LHCN-M2 (cell line): Measurements from ENCODE around the gene SPATA25. TPM values are rescaled to one million over a fixed set of nuclear protein-coding genes. Genes with fewer than 3 reads are reported as not detected.
A peak's percentile ranks its signal among the peaks of the same experiment; 100 is the strongest.
"Not testable (repeated sequence)": the region's sequence is repeated elsewhere in the genome, so short reads cannot be mapped to it uniquely, and the experiment has no call there.

Experiments
- DNase-seq: peaks from one replicate; pipeline ENCODE4 v3.0.0-alpha.2; 2012; ENCODE audit warnings: low read depth
- polyA plus RNA-seq: library from polyadenylated mRNA; unstranded; fragments of >200 nt; gene quantifications from one replicate; pipeline ENCODE4 v1.2.1, GENCODE V29; 2012; ENCODE audit warnings: missing spikeins
- total RNA-seq: library from RNA; depleted of rRNA; stranded (reverse); fragments of >200 nt; gene quantifications from 2 replicates; pipeline ENCODE4 v1.2.3, GENCODE V29; 2014; rRNA removed

The SPATA25 gene, protein sequence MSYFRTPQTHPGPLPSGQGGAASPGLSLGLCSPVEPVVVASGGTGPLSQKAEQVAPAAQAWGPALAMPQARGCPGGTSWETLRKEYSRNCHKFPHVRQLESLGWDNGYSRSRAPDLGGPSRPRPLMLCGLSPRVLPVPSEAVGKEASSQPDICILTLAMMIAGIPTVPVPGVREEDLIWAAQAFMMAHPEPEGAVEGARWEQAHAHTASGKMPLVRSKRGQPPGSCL
- 0.69 and 4.1 TPM in 2 replicates for total RNA-seq
- polyA plus RNA-seq, result 0.41 TPM

DNA sequence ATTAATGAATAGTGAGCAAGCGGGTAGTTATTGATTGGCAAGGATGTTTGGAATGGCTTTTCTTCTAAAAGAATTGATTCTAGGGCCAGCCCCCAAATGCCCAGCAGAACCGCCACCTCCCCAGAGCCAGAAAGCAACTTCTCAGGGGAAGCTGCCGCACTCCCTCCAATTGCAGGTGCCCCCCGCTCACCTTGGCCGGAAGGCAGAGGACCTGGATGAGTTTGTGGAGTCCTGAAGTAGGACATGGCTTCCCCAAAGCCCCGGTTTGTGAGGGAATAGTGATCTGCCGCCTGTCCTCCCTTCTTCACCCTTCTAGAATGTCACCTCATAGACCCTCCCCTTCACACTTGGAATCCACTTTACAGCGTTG lies at the start of gene SPATA25:
Gene SPATA25, minus strand, starts transcription at position 277 of the 370 bp plus-strand sequence. Its CDS starts 32 bp downstream, at position 245.
- no peak for DNase-seq

DNA sequence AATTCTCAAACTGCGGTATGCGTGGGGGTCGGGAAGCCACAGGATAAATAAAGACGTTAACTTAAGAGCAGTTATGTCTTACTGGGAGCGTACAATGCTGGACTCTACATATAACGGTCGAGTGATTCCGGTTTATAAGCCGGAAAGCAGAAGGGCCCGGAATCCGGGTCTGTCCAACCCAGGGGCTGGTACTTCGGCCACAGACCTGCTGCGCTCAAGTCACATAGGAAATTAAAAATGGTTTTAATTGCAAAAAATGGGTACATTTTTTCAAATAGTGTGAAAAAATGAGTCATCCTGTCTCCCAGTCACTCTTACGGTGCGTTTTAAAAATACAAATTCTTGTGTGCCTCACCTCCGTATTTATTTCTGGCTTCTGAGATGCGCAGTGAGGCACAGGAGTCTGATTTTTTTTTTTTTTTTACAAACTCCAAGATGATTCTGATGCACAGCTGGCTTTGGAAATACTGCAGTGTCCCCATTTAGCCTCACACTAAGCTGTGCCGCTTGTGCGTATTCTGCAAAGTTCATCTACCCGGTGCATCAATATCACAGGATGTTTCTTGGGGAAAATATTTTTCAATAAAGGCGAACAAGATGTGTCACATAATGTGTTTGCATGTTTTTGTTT lies 48.1 kb upstream of the SPATA25 start:
- peak; percentile 51 for DNase-seq

DNA sequence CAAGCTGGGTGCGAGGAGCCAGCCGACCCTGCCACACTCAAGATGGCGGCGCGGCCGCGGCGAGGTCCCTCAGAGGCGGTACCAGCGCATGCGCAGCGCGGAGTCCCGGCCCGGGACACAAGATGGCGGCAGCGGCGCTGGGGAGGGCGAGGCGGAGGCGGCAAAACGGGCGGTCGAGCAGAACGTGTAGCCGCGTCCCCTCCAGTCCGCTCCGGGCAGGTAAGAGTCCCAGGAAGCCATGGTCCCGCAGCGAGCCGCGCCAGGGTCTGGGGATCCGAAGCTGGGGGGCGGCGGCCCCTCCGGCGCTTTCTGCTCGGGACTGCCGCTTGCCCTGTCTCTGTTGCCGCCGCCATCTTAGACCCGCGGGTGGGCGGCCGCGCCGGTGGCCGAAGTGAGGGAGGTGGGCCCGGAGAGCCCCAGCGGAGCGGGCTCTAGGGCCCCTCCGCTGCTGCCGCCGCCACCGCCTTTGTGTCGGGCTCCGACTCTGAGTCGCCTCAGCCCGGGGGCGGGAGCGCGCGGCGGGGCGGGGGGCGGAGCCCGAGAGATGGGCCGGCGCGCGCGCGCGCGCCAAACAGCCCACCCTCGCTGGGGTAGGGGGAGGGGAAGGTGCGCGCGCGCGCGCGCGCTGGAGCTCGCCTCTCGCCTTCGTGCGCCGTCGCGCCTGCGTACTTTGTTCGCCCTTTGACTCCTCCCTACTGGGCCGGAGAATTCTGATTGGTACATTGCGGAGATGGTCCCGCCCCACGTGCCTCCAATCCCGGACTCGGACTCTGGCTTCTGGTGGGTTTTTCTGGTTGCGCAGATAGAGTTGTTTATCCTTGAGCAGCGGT lies 47.4 kb upstream of the SPATA25 start, which contains the start of gene PCIF1:
Gene PCIF1, plus strand, starts transcription at position 98 of the 830 bp plus-strand sequence. CDS start 4,317 bp downstream, outside the sequence.
- peak; percentile 97 for DNase-seq

DNA sequence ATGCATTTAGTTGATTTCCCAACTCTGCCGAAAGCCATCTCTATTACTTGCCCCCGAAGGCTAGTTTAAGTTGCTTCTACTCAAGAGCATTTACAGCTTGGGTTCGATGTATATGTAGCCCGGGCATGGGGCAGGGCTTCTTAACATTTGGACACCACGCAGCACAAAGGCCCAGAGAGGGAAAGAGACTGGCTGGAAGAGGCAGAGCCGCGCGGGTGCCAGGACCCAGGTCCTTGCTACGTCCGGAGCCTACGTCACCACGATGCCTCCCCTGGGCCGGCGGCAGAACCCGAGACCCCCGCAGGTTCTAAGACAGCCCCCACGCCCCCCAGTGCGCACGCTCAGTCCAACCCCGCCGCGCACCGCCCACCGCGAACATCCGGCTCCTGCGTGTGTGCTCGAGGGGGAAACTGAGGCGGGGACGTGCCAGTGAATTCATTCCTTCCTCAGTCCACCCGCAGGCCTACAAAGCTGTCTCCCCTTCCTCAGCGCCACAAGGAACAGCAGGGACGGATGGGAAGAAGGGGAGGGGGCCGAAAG lies 46.7 kb upstream of the SPATA25 start:
- peak; percentile 43 for DNase-seq

DNA sequence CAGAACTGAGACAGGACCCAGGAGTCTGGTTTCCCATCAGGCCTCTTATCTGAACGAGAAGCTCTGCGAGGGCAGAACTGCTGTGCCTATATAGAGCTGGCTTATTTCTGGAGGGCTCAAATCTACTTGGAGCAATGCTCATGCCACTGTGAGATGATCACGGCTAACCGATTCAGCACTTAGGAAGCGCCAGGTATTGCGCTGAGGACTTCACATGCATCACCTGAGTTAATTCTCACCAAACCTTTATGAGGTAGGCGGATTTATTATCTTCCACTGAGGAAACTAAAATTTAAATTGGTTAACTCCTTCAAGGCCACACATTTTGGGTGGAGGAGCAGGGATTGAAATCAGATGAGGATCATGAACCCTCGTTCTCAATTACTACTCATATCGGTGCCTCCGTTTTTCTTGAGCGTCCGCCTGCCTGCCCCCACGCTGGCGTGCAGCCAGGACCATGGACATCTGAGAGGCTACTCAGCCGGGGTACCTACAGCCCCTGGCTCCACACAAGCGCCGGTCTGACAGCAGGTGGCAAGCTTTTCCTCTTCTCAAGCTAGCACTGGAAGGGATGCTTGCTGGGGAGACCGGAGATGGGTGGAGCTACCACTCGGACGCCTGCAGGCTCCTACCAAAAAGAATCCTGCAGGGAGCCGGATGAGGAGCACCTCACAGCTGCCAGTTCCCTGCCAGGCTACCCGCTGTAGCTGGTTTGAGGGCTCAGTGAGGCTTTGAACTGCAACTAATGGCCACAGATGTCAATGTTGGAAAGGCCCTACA lies 46.0 kb upstream of the SPATA25 start:
- peak; percentile 84 for DNase-seq

DNA sequence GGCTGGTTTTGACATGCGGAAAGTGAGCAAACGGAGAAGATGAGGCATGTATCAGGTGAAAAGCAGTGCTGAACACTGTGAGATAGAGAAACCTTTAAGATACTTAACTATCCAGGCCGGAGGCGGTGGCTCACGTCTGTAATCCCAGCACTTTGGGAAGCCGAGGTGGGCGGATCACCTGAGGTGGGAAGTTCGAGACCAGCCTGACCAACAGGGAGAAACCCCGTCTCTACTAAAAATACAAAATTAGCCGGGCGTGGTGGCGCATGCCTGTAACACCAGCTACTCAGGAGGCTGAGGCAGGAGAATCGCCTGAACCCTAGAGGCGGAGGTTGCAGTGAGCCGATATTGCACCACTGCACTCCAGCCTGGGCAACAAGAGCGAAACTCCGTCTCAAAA lies 44.3 kb upstream of the SPATA25 start:
- DNase-seq, result not testable (repeated sequence)

DNA sequence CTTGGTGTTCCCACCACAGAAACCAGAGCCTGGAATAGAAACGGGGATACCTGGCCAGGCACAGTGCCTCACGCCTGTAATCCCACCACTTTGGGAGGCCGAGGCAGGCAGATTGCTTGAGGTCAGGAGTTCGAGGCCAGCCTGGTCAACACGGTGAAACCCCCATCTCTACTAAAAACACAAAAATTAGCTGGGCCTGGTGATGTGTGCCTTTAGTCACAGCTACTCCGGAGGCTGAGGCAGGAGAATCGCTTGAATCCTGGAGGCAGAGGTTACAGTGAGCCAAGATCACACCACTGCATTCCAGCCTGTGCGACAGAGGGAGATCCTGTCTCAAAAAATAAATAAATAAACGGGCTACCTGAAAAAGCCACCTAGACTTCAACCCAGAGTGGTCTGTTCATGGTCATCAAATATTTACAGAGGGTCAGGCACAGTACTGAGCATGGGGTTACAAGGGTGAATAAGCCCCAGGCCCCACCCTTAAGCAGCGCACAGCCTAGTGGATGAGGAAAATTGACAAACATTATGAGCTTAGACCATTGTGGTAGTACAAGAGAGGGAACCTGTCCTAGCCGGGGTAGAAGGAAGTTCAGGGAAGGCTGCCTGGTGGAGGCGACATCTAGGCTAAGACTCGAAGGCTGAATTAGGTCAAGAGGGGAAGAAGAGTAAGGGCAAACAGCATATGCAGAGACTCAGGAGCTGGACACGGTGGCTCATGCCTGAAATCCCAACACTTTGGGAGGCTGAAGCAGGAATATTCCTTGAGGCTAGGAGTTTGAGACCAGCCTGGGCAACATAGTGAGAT lies 39.9 kb upstream of the SPATA25 start:
- DNase-seq, result no peak

DNA sequence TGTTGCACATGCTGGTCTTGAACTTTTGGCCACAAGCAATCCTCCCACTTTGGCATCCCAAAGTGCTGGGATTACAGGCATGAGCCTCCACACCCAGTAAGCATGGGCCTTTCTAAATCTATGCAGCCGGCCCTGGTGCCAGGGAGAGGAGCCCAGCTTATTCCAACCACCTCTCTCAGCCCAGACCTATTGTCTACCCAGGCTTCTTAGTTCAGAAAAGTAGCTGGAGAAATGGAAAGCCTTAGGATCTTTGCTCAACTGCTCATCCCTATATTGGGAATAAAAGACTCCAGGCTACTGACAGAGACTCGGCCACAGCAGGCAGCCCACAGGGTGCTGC lies 39.3 kb upstream of the SPATA25 start:
- no peak for DNase-seq

DNA sequence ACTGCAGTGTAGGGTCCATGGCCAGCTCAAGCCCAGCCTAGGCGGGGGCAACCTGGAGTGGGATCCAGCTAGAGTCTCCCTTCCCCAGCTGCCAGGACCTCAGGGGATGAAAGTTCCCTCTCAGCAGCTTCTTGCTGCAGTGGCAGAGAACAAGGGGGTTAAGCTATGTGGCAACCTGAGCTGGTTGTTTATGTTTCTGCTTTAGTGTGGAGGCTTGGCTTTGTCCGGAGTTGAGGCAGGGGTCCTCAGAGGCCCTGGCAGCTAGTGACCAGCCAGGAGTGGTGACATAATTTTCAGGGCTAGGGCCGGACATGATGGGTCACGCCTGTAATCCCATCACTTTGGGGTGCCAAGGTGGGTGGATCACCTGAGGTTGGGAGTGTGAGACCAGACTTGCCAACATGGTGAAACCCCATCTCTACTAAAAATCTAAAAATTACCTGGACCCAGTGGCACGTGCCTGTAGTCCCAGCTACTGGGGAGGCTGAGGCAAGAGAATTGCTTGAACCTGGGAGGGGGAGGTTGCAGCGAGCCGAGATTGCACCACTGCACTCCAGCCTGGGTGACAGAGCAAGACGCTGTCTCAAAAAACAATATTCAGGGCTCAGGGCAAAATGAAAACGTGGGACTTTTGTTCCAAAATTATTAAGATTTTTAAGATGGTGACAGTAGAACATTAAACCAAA lies 38.5 kb upstream of the SPATA25 start:
- DNase-seq, result no peak

DNA sequence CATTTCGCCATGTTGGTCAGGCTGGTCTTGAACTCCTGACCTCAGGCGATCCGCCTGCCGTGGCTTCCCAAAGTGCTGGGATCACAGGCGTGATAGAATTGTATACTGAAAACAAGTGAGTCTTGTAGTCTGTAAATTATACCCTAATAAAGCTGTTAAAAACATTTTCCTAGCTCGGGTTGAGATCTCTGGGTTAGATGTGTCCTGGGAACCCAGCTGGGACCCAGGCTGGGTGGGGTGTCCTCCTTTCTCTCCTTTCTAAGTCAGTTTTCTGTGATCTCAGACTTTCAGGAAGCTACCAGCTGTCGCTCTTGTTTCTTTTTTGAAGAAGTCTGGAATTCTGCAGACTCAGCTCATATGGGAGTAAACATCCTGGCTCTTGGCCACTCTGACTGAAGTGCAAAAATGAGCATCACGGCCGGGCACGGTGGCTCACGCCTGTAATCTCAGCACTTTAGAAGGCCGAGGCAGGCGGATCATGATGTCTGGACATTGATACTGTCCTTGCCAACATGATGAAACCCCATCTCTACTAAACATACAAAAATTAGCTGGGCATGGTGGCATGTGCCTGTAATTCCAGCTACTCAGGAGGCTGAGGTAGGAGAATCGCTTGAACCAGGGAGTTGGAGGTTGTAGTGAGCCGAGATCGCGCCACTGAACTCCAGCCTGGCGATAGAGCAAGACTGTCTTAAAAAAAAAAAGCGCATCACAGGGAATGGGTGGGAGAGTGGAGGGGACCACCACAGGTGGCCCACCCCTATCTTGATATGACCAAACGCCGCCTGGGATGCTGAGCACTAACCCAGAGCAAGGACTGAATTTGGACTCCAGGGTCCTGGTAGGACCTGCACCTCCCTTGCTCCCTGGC lies 37.2 kb upstream of the SPATA25 start:
- peak; percentile 84 for DNase-seq

DNA sequence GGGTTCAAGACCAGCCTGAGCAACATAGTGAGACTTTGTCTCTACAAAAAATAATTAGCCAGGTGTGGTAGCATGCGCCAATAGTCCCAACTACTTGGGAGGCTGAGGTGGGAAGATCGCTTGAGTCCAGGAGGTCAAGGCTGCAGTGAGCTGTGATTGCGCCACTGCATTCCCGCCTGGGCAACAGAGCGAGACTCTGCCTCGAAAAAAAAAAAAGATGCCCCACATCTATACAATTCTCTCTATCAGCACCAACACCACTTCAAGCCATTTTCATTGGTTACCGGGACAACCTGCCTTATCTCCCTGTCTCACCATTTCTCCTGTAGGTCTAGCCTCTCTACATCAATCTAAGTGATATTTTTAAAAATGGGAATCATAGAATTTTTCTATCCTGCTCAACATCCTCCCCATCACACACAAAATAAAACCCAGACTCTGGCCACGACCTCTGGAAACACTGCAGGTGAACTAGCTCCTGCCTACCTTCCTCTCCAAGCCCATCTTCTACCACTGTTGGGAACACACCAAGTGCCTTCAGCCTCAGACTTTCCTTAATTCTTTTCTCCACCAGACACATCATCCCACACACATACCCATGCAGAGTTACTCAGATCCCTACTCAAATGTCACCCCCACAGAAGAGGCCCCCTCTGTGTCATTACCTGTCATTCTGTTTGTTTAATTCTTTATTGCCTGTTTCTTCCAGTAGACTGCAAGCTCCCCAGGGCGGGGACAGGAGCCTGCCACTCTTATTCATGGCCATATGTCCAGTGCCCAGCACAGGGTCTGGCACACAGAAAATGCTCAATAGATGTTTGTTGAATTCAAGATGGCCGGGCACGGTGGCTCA lies 34.1 kb upstream of the SPATA25 start:
- no peak for DNase-seq

DNA sequence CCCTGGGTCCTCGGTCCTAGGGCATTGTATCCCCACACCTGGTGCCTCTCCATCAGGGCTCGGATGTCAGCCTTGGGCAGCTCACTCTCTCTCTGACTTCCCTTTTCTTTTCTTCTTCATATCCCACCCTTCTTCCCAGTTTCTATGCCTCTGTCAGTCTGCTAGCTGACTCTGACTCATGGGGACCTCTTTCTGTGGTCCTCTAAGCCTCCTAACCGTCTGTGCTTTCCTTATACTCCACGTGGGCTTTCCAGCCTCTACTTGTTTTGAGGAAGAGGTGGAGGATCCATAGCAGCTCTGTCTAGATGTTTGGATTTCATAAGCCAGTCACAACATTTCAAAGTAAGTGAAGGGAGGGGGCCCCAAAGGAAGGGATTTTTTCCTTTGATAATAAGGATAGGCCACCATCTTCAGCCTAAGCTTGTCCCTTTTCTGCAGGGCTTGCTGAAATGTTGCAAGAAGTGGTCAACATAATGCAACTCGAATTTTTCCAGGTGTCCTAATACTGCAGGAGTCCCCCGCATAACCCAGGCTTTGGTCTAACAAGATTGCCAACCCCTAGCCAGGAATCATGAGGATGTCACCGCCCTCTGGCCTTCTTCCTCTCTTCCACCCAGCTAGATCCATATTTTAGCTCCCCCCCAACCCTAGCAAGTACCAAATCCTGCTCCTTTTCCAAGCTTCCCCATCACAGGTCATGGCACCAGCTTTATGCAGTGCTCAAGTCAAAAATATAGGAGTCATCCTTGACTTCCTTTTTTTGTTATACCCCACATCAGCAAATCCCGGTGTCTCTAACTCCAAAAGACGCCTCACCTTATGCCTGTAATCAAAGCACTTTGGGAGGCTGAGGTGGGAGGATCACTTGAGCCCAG lies 33.3 kb upstream of the SPATA25 start:
- DNase-seq, result peak; percentile 18

DNA sequence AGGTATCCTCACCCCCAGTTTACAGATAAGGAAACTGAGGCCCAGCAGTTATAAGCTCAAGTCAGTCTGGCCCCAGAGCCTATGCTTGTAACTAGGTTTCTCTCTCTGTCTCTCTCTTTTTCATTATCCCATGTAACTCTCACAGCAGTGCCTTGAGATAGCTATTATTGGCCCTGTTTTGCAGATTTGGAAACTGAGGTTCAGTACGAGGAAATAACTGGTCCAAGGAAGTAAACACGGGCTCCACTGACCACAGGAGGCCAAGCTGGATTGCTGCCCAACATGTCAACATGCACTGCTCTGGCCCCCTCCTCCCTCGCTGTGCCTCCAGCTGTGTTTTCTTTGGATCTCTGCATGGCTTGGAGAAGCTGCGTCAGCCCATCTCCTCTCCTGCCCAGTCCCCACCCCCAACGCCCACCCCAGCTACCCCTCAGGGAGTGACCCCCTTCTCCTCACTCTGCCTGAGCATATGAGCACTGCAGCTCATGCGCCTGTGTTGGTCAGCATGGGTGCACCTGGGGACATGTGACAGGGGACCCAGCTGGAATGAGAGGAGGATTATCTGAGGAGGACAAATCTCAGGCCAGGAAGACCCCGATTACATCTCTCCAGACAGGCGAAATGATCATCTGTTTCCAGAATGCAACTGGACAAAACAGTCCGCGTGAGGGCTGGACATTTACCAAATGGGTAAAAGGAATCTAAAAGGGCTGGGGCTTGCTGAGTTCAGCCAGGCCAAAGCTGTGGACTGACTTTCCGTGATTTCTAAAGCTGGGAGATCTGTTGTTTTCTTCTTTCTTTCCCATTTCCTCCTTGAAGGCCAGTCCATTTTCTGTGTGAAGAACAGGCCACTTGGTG lies 32.3 kb upstream of the SPATA25 start:
- DNase-seq, result peak; percentile 65

DNA sequence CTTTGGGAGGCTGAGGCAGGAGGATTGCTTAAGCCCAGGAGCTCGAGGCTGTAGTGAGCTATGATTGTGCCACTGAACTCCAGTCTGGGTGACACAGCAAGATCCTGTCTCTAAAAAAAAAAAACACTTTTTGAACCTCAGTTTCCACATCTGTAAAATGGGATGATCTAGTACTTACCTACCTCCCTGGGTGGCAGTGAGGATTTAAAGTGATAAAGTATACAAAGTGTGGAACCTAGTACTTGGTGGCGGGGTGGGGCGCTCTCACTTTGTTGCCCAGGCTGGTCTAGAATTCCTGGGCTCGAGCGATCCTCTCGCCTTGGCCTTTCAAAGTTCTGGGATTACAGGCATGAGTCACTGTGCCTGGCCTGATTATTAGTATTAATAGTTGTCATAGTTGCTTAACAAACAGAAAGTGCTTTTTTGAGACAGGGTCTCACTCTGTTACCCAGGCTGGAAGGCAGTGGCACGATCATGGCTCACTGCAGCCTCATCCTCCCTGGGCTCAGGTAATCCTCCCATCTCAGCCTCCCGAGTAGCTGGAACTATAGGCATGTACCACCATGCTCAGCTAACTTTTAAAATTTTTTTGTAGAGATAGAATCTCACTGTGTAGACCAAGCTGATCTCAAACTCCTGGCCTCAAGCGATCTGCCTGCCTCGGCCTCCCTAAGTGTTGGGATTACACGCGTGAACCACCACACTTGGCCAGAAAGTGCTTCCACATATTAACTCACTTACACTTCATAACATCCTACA lies 31.5 kb upstream of the SPATA25 start:
- DNase-seq, result no peak

DNA sequence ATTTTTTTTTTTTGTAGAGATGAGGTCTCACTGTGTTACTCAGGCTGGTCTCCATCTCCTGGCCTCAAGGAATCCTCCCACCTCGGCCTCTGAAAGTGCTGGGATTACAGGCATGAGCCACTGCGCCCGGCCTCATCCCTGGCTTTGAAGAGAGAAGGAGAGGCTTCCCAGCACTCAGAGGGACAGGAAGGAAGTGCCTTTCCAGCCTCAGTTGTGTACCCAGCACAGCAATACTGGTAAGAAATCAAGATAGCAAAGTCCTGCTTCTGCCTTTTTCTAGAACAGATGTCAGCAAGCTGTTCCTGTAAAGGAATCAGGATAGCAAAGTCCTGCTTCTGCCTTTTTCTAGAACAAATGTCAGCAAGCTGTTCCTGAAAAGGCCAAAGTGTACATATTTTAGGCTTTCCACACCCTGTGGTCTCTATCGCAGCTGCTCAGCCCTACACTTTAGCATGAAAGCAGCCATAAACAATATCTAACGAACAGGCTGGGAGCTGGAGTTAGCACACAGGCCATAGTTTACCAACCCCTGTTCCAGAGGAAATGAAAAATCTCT lies 30.8 kb upstream of the SPATA25 start:
- peak; percentile 81 for DNase-seq
